Measurements from ENCODE around the gene C1QTNF1.
"Not testable (repeated sequence)": the region's sequence is repeated elsewhere in the genome, so short reads cannot be mapped to it uniquely, and the experiment has no call there.

C1QTNF1 gene

GRCh38 chr17:79023180-79023705 lies 726 bp upstream of the C1QTNF1 start:
- DNase-seq (ENCODE audit: low read depth) = no peak

DNA sequence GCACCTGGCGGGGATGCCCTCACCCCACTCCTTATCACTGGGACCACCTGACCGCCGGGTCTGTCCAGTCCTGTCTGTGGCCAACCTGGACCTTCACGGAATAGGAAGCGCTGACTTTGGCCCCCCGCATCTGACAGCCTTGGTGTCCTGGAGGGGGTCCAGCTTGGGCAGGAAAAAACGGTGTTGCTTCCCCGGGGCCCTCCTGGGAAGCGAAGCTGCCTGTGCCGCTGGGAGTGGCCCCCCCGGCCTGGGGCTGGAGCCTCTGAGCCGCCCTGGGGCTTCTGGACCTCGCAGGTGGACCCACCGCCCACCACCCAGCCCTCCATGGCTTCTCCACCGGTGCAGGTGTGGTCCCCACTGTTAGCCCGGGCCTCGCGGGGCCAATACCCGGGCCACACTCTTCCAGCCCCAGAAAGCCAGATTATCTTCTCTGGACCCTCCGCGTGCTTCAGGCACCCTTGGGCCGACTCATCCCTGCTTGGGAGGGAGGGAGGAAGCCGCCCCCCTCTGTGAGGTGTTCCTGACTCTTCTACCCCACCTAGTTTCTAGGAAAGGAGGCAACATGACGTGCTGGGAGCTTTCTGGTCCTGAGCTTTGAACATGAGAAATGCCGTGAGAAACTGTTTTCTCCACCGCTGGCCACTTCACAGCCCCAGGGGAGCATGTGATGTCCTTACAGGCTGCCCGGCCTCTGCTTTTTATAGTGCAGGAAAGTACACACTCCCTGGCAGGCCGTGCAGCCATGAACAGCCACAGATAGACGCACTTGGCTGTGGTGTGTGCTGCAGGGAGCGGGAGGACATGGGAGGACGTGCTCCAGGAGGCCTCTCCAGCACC lies 1.1 kb downstream of the C1QTNF1 start:
- DNase-seq (ENCODE audit: low read depth) = no peak

- DNase-seq (ENCODE audit: low read depth) = no peak
Observed at GRCh38 chr17:79026376-79027273, 2.7 kb downstream of the C1QTNF1 start.

- no peak for DNase-seq (ENCODE audit: low read depth)
Observed at GRCh38 chr17:79027274-79027924, 3.4 kb downstream of the C1QTNF1 start.

DNA sequence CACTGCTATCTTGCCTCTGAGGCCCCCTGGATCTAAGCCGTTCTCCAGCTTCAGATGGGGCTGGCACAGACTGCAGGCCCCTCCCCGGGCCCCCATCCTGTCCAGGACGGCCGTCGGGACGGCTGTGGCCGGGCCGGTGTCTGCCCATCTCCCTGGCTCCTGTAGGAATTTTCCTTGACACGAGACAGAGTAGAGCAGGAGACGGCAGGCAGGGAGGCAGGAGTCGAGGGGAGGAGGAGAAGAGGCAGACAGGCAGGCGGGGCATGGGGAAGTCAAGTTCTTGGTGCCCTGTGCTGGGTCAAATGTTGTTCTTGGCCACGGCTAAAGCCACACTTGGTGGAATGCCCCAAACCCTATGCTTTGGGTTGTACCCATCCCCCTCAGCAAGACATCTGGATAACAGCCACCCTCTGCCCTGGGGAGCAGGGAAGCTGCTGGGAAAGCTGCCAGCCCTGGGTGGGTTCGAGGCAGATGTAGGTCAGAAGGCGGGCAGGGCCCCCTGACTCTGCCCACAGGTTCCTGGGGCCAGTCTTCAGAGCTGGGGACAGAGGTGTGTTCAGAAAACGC lies 4.0 kb downstream of the C1QTNF1 start:
- DNase-seq (ENCODE audit: low read depth) = no peak

DNA sequence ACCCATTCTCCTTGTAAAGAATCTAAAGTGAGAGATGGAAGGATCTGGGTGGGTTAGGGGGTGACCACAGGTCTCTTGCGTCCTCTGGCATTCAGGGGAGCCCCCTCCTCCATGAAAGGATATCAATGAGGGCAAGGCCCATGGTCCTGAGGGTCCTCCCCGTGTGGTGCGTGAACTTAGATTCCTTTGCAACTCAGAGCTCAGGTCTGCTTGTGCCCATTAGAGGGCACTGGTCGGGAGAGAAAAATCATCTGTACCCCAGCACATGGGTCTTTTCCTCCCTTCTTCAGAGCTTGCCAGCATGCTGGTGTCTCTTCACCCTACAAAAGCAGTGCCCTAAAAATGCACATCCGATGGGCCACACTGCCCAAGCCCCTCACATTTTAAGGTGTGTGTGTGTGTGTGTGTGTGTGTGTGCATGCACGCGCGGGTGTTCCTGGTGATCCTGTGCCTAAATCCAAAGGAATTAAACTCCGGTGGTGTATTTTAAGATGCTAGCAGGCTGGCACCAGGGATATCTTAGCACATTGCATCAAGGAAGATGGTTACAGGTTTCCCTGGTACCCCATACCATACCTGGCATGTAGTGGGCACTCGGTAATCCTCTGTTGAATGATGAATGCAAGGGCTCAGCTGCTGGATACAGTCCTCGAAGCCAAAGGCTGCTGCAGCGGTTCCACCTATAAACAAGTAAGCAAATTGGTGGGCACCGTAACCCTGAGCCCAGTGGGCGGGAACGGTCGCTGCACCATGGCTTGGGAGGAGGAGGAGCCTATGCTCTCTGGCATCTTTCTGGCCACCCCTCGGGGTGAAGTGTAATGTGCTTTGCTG lies 4.7 kb downstream of the C1QTNF1 start:
- no peak for DNase-seq (ENCODE audit: low read depth)

GRCh38 chr17:79029327-79030009 lies 5.5 kb downstream of the C1QTNF1 start:
- no peak for DNase-seq (ENCODE audit: low read depth)

- DNase-seq (ENCODE audit: low read depth) = not testable (repeated sequence)
Observed at GRCh38 chr17:79030636-79031035, 6.7 kb downstream of the C1QTNF1 start.

GRCh38 chr17:79031996-79032875 lies 8.3 kb downstream of the C1QTNF1 start:
- no peak for DNase-seq (ENCODE audit: low read depth)

- DNase-seq (ENCODE audit: low read depth) = no peak
Observed at GRCh38 chr17:79033046-79033616, 9.2 kb downstream of the C1QTNF1 start.

GRCh38 chr17:79033741-79034501 lies 10.0 kb downstream of the C1QTNF1 start:
- no peak for DNase-seq (ENCODE audit: low read depth)

- no peak for DNase-seq (ENCODE audit: low read depth)
Observed at GRCh38 chr17:79034931-79035485, 11.0 kb downstream of the C1QTNF1 start.

DNA sequence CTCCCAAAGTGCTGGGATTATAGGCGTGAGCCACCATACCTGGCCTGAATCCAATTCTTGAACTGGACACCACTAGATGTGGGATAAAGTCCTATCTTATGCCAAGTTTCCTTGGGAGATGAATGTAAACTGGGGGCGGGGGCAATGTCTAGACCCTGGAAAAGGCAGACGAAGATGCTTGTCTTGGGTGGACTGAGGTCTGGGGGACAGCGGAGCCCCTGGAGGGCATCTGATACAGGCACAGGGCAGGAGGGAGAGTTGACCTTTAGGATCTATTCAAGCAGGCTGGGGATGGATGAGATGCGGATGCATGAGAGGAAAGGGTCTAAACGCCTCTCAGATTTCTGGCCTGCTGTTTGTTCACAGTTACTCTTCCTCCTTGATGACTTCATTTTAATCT lies 11.7 kb downstream of the C1QTNF1 start:
- DNase-seq (ENCODE audit: low read depth) = no peak

DNA sequence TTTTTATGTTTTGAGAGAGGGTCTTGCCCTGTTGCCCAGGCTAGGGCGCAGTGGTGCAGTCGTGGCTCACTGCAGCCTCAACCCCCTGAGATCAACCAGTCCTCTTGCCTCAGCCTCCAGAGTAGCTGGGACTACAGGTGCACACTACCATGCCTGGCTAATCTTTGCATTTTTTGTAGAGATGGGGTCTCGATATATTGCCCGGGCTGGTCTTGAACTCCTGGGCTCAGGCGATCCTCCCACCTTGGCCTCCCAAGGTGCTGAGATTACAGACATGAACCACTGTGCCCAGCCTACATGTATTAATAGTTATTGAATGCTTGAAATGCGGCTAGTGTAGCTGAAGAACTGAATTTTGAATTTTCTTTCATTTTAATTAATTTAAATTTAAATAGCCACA lies 12.2 kb downstream of the C1QTNF1 start:
- DNase-seq (ENCODE audit: low read depth) = no peak

DNA sequence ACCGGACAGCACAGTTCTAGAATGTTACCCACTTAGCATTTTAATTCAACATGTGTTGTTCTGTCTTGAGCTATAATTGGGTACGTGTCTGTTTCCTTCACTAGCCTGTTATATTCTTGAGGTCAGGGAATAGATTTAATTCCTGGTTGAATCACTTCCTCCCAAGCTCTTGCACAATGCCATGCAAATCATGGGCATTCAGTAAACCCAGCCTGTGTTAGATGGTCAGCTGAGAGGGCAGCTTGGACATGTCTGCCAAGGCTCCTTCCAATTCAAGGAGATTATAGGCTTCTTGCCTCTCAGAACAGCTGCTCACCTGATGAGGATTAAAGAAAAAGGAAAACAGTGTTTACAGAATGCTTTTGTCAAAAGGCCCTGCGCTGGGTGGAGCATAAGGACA lies 12.6 kb downstream of the C1QTNF1 start:
- DNase-seq (ENCODE audit: low read depth) = no peak

DNA sequence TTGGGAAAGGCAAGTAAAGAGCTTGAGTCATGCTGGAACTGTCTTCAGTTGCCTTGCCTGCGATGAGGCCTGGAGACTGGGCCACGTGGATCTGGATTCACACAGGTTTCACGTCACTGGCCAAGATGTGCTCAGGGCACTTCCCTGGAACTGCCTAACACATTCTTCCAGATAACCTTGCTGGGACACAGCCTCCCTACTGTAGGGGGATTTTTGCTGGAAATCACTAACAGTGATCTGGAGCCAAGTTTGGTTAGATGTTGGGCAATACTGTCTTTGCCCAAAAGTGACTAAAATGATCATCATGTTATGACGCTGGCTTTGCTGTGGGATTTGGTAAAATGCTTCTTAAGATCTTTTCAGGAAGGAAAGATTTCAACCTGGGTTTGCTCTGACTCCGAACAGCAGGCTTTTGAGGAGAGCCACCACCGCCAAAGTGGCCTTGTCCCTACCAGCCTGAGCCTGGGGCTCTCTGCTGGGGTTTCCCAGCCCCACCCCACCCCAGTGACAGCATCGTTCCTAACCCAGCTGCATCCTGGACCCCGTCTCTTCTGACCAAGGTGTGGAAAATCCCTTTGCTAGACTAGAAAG lies 14.7 kb downstream of the C1QTNF1 start:
- DNase-seq (ENCODE audit: low read depth) = no peak

DNA sequence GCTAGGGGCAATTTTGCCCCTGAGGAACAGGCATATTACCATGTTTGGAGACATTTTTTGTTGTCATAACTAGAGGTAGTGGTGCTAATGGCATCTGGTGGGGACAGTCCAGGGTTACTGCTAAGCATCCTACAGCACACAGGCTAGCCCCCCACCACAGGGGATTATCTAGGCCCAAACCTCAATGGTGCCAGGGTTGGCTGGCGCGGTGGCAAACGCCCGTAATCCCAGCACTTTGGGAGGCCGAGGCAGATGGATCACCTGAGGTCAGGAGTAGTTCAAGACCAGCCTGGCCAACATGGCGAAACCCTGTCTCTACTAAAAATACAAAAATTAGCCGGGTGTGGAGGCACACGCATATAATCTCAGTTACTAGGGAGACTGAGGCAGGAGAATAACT lies 15.2 kb downstream of the C1QTNF1 start:
- no peak for DNase-seq (ENCODE audit: low read depth)

GRCh38 chr17:79039886-79040285 lies 15.9 kb downstream of the C1QTNF1 start:
- DNase-seq (ENCODE audit: low read depth) = no peak

Measured in HS-27A (cell line).